IPS-NIHi11 (cell line): ENCODE data around the gene TMEM119.
"Not testable (repeated sequence)": the region's sequence is repeated elsewhere in the genome, so short reads cannot be mapped to it uniquely, and the experiment has no call there.

ENCODE experiments used
- DNase-seq: peaks from one replicate; pipeline ENCODE4 v3.0.0; 2012; ENCODE audit warnings: mixed read lengths, low spot score

Gene TMEM119

DNA sequence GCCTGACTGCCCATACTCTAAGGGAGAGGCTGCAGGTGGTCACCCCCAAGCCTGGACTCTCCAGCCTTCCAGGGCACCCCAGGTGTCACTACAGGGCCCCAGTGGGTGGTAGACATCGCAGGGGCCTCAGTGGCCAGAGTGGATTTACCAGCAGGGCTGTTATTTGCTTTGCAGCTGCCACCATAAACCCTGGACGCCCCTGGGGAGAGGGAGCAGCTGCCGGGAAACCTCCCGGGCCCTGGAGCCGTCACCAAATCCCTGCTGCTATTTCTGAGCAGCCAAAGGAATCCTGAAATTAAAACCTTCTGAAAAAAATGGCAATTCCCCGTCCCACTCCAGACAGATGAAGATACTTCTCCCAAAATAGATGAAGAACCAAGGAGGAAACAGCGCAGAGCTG lies 13.9 kb downstream of the TMEM119 start:
- no peak for DNase-seq

GRCh38 chr12:108582978-108583770 lies 14.7 kb downstream of the TMEM119 start:
- DNase-seq = no peak

DNA sequence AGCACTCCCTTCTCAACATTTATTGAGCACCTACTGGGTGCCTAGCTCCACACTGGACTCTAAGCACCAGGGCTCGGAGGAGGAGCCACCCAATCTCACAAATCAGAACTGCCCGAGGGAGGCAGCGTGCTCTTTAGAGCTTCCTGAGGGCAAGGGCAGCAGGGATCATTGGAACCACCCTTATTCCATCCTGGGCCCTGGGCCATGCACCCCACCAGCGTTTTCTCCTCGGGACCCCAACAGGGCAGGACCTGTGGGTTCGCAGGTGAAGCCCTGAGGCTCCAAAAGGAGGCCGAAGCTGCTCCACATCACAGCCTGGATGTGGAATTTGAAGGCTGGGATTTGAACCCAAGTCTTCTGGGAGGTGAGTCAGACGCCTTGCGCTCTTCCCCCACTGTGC lies 15.4 kb downstream of the TMEM119 start:
- no peak for DNase-seq

DNA sequence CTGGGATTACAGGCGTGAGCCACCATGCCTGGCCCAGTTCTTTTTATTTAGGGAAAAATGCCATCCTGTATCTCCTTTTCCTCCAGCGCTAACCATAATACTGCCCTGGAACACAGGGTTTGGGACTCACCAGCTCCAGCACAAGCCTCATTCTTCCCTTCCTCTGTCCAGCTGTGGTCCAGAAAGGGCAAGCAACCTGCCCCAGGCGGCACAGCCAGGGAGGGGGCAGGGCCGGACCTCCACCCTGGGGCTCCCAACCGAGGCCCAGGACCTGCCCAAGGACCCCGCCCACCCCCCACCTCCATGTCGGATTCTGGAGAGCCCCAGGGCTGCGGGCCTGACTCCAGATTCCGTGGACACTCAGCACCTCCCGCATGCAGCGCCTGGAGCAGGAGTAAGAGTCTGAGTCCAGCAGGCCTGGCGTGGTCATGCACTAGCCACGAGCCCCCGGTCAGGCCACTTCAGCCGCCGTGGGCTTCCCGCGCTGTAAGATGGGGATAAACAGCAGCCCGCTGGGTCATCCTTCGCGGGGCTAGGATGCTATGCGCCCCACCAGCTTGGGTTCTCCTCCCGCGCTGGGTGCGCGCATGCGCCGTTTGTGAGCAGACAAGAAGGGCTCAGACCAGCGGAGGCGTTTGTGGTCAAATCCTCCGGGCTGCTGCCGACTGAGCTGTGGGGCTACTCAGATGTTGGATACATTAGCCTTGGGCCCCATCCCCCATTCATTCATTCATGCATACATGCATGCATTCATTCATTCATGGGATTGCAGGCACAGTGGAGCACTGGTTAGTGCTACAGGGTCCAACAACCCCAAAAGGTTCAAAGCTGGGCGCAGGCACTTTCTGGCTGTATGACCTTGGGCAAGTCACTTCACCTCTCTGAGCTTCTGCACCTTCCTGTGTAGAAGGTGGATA lies 16.3 kb downstream of the TMEM119 start:
- no peak for DNase-seq

DNA sequence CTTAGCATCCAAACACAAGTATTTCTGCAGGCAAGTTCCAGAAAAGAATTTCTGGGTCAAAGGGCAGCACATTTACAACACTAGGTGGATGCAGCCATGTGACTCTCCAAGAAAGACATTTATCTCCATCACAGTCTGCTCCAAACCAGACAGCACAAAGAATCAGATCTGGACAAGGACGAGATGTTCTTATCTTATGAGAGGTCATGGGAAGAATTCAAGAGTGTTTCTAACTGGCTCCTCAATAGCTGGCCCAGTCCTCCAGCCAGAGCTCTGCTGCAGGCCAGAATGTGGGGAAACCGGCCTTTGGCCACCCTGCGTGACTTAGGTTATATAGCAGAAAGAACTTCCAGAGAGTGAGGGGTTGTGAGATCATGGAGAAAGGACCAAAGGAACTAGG lies 17.4 kb downstream of the TMEM119 start:
- DNase-seq = no peak

GRCh38 chr12:108578813-108579212 lies 19.1 kb downstream of the TMEM119 start:
- no peak for DNase-seq

DNA sequence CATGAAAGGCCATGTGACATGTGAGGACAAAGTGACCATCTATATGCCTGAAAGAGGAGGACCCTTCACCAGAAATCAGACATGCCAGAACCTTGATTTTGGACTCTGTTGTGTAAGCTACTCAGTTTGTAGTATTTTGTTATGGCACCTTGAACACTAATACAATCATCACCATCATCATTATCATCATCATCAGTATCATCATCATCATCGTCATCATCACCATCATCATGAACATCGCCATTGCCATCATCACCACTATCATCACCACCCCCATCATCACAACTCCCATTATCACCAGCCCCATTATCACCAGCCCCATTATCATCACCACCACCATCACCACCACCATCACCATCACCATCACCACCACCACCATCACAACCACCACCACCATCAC lies 19.6 kb downstream of the TMEM119 start:
- DNase-seq = no peak

- DNase-seq = no peak
Measured at GRCh38 chr12:108577458-108577857, 20.4 kb downstream of the TMEM119 start.

DNA sequence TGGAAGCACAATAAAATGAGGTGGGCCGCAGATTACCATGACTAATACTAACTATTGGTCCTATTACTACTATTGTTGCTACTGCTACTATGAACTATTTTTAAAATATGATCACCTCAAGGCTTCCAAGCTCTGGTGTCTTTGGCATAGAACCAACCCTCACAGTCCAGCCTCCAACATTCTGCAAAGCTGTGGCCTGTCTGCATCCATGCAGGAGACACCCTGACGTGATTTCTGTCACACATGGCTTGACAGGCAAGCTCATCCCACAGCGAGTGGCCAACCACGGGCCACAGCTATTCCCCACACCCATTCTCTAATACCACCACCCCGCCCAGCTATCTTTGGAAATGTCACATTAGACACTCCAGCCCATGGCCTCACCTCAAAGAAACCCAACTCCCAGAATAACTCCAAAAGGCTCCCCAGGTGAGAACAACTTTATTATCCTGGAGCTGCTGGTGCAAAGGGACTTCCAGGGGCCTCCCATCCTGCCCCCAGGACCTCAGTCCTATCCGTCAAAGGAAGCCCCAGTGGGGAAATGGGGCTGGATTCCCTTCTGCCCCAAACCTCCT lies 21.1 kb downstream of the TMEM119 start:
- DNase-seq = no peak

GRCh38 chr12:108575199-108575912 lies 22.5 kb downstream of the TMEM119 start:
- DNase-seq = no peak

DNA sequence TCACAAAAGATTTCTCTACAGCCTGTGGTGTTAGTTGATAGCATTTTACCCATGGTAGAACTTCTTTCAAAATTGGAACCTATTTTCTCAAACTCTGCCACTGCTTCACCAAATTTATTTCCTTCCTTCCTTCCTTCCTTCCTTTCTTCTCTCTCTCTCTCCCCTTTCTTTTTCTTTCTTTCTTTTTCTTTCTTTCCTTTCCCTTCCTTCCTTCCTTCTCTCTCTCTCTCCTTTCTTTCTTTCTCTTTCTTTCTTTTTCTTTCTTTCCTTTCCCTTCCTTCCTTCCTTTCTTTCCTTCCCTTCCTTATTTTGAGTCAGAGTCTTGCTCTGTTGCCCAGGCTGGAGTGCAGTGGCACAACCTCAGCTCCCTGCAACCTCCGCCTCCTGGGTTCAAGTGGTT lies 23.6 kb downstream of the TMEM119 start:
- not testable (repeated sequence) for DNase-seq

DNA sequence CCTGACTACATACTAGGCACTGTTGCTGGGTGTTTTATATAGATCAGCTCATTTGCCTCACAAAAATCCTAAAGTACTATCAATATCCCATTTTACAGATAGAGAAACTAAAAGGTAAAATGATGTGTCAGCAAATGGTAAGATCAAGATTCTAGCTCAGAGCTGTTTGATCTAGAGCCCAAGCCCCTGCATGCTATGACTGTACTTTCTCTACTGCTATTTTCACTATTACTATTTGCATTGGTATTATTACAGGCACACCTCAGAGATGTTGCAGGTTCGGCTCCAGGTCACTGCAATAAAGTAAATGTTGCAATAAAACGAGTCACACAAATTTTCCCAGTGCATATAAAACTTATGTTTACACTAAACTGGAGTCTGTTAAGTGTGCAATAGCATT lies 24.6 kb downstream of the TMEM119 start:
- no peak for DNase-seq

- no peak for DNase-seq
Measured at GRCh38 chr12:108572166-108572790, 25.6 kb downstream of the TMEM119 start.

DNA sequence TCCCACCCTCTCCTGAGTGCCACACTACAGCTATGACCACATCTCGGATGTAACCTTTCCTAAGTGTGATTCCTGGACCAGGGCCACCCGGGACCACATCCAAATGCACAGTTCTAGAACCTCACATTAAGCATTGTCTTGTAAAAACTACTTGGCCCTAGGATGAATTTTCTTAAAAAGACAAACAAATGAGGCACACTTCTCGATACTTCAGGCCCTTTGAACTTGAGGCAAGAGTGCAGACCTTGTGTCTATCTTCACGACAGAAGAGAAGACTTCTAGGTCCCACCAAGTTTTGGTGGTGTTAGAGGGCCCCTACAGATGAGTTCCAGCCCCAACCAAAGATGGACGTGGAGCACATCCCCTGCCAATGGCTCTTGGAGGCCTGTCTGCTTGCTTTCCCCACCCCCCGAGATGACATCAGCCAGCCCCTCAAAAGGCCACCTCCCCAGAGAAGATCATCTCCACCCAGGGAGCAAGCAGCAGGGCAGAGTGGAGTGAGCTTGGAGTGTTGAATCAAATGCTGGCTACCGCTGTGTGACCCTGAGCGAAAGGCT lies 26.2 kb downstream of the TMEM119 start:
- no peak for DNase-seq

GRCh38 chr12:108570743-108571608 lies 26.9 kb downstream of the TMEM119 start:
- DNase-seq = no peak

DNA sequence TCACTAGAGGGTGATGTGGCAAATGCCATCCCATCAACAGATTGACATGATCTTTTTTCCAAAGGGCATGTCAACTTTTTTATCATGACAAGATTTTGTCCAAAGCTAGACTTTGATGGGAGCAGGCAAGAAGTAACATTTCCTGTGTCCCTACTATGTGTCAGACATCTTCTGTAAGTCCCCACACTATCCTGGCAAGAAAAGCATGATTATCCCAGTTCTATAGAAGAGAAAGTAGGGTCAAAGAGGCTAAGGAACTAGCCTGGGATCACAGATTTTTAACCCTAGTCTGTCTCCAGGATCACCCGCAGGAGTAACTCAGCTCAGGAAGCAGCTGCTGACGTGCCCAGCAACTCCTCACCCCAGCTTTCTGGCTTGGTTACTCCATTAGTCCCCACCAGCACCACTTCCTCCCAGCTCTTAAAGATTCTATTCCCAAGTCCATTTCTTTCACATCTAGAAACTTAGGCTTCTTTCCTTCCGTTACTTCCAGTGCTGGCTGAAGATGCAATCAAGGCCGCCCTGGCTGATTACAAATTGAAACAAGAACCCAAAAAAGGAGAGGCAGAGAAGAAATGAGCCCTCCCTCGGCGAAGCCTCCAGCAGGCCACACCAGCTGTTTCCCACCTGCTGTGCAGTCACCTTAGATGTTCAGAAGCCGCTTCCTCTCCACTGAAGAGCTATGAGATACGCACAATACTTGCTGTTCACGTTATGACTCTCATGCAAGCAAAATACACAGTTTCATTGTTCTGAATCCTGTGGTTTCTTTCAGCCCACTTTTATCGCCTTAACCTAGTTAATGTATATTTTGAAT lies 29.3 kb downstream of the TMEM119 start:
- no peak for DNase-seq

GRCh38 chr12:108567406-108568337 lies 30.2 kb downstream of the TMEM119 start:
- DNase-seq = no peak

- DNase-seq = no peak
Measured at GRCh38 chr12:108566452-108566851, 31.4 kb downstream of the TMEM119 start.
